NCI-H510A treated with DMSO at 0.1 percent for 48 hours (cell line): ENCODE data around the gene FAM136A.
"Not testable (repeated sequence)": the region's sequence is repeated elsewhere in the genome, so short reads cannot be mapped to it uniquely, and the experiment has no call there.

Experiments
- DNase-seq: peaks from one replicate; lab custom pipeline; 2025; lab: John Stamatoyannopoulos, UW

The FAM136A gene

GRCh38 chr2:70297828-70298227 is 4.0 kb downstream of the FAM136A start:
- DNase-seq = not testable (repeated sequence)

- DNase-seq = no peak
Measured at GRCh38 chr2:70283500-70284191, 18.2 kb downstream of the FAM136A start.

GRCh38 chr2:70282439-70282838 is 19.4 kb downstream of the FAM136A start:
- DNase-seq = no peak

DNA sequence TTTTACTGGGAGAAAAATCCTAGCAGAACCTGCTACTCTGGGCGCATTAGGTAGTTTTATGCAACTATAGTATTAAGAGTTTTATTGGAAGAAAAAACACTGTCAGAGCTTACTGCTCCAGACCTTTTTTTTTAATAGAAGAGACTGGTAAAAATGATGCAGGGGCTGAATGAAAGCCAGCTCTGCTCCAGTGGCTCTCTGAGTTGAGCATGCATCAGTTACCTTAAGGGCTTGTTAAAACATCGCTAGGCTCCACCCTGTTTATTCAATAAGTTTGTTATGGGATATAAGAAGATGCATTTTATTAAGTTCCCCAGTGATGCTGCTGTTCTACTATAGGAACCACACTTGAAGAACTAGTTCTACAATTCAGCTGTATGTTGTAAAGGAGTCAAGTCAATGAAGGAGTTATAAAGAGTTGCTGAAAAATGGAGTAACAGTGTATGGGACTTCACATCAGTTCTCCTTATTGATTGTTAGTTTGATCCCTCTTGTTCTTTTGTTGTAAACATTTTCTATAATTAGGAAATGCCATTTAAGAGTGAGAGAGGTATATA is 21.5 kb downstream of the FAM136A start:
- DNase-seq = no peak

- no peak for DNase-seq
Measured at GRCh38 chr2:70270323-70270722, 31.5 kb downstream of the FAM136A start.

DNA sequence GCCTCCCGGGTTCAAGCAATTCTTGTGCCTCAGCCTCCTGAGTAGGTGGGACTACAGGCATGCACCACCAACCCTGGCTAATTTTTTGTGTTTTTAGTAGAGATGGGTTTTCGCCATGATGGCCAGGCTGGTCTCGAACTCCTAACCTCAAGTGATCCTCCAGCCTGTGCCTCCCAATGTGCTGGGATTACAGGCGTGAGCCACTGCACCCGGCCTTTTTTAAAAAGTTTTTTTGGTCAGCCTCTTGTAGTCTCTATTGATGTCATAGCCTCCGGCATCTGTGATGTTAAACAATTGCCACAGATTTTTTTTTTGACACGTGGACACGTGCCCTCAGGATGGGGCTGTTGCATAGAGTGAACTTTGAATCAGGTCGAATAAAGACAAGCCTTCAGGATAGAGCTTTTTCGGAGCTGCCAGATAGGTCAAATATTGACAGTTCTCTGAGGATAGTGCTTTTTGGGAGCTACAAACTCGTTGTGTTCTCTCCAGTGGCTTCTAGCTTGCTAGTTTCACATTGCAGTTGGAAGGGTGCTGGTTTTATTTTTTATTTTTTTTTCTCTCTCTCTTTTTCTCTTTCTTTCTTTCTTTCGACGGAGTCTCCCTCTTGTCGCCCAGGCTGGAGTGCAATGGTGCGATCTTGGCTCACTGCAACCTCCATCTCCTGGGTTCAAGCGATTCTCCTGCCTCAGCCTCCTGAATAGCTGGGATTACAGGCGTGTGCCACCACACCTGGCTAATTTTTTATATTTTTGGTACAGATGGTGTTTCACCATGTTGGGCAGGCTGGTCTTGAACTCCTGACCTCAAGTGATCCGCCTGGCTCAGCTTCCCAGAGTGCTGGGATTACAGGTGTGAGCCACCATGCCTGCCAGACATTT is 32.2 kb downstream of the FAM136A start:
- not testable (repeated sequence) for DNase-seq

- DNase-seq = not testable (repeated sequence)
Measured at GRCh38 chr2:70266925-70267324, 34.9 kb downstream of the FAM136A start.

- DNase-seq = no peak
Measured at GRCh38 chr2:70261501-70261900, 40.4 kb downstream of the FAM136A start.

GRCh38 chr2:70258532-70258875 is 43.4 kb downstream of the FAM136A start:
- peak; percentile 77 for DNase-seq

- no peak for DNase-seq
Measured at GRCh38 chr2:70255637-70256314, 46.1 kb downstream of the FAM136A start.

DNA sequence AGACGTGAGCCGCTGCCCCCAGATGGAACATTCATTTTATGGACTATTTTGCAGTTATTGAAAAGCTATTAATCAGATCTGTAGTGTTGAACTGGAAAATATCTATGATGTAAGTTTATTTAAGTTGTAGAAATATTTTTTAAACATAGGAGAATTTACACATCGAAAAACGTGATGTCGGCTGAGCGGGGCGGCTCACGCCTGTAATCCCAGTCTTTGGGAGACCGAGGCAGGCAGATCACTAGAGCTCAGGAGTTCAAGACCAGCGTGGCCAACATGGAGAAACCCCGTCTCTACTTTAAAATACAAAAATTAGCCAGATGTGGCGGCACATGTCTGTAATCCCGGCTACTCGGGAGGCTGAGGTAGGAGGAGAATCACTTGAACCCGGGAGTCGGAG is 51.4 kb downstream of the FAM136A start:
- no peak for DNase-seq

- peak; percentile 99 for DNase-seq
Measured at GRCh38 chr2:70248181-70248847, 53.6 kb downstream of the FAM136A start, which contains the start of gene TIA1. Gene TIA1 (minus strand): TSS chr2:70248628. CDS start chr2:70248430, 198 bp downstream.

DNA sequence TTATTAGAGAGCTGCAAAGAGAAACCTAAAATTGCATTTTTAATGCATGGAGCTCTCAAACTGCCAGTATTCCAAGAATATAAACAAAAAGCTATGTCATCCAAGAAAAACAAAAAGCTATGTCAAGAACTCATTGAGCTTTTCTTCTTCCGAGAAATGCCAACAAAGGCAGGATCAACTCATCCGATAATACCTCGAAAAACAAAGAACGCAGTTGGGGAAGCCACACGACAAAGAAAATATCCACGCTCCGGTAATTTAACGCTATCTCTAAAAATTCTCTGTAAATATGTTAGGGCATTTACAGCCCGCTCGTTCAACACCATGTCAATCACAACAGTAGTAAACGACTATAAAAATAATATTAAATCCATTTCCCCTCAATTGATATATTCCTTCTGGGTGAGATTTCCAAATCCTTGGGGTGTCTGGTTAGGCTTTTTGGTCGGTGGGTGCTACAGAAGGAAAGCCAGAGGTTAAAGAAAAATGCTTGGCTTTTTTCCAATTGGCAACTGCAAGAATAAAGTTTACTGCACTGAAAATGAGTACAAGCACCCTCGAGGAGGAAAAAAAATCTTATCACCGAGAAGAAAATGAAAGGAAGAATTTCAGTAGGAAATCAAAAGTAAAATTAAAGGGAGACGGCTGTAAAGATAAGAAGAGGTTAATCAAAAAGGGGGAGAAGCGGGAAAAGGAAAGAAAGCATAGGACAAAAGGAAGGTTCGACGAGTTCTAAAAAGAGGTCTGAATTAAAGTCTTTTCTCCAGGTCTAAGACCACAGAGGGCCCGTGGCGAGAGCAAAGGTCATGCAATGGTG is 54.3 kb downstream of the FAM136A start:
- DNase-seq = peak; percentile 66
